Brain pericyte (primary cell): ENCODE measurements around the gene DRD4.
"Not testable (repeated sequence)": the region's sequence is repeated elsewhere in the genome, so short reads cannot be mapped to it uniquely, and the experiment has no call there.

Source experiments
- DNase-seq: peaks from one replicate; pipeline ENCODE4 v3.0.0-alpha.2; 2012; ENCODE audit warnings: low read depth, low spot score

The DRD4 gene

DNA sequence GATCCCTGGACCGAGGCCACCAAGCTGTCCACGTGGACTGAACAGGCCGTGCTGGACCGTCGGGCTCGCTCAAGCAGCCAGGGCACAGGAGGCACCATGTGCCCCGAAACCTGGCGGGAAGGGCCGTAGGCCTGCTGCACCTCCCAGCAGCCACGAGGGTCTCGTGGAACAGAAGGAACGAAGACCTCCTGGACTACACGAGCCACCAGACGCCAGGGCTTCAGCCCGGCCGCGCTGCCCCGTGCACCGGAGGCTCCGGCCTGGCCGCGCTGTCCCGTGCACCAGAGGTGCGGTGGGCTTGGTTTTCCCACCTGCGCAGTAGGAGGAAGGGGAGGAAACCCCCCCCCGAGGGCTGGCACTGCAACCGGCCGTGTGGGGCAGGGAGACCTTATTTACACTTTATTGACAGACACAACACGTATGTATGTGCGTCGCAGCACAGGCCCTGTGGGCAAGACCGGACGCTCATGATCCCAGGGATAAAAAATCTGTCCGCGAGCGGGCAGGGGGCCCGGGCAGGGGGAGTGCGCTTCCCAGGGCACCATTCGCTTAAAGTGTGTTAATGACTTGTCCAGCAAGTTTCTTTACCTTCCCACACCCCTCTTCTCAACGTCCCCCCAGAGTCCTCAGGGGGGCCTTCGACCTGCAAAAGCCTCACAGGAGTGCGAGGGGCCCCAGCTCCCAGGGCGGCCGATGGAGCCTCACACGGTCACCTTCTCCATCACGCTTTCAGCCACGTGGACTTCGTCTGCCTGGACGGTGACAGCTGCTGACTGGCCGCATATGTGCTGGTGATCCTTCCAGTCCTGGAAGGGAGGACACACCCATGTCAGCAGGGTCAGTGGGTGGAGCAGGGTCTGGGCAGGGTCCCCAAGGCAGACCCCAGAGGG lies 7.0 kb downstream of the DRD4 start:
- DNase-seq: no peak

DNA sequence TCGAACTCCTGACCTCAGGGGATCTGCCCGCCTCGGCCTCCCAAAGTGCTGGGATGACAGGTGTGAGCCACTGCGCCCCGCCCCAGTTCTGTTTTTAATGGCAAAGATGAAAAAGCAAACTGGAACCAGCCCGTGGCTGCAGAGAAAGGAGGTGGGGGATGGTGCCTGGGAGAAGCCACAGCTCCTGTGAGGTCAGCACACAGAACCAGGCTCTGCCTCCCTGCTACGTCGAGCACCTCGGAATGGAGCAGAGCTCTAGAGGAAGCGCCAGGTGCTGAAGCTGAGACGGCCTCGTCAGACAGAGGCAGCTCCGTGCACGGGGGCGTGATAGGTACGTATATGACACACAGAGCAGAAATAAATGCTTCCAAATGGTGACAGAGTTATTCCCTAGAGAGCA lies 8.5 kb downstream of the DRD4 start:
- no peak for DNase-seq

DNA sequence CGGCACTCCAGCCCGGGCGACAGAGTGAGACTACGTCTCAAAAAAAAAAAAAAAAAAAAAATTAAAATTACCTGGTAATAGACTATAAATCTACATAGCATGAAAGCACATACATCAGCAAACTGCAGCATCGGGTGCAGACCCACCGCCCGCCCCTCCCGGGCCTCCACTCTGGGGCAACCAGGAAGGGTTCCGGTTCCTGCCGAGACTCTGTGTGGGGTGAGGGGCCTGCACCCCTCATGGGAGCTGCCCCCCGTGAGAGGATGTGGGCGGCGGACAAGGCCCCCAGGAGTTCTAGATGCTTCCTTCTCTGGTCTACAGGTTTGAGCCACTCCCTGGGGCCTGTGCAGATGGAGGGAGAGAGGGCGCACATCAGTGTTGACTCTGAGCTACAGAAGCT lies 9.1 kb downstream of the DRD4 start:
- DNase-seq: no peak

DNA sequence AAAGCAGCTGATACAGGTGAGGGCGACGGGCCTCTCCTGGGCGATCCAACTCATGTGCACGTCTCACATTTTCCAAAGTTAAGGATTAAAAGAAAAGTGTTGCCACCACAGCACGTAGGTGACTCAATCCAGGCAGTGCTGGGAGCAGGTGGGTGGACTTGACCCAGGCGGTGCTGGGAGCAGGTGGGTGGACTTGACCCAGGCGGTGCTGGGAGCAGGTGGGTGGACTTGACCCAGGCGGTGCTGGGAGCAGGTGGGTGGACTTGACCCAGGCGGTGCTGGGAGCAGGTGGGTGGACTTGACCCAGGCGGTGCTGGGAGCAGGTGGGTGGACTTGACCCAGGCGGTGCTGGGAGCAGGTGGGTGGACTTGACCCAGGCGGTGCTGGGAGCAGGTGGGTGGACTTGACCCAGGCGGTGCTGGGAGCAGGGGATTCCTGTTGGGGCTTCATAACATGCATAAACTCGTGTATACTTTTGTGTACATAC lies 10.6 kb downstream of the DRD4 start:
- not testable (repeated sequence) for DNase-seq

DNA sequence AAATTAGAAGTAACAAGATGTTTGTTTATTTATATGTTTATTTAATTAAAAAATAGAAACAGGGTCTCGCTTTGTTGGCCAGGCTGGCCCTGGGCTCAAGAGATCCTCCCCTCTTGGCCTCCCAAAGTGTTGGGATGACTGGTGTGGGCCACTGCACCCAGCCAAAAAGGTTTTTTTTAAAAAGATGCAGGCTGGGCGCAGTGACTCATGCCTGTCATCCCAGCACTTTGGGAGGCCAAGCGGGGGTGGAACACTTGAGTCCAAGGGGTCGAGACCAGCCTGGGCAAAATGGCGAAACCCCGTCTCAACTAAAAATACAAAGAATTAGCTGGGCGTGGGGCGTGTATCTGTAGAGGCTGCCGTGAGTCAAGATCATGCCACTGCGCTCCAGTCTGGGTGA lies 13.4 kb downstream of the DRD4 start:
- no peak for DNase-seq

DNA sequence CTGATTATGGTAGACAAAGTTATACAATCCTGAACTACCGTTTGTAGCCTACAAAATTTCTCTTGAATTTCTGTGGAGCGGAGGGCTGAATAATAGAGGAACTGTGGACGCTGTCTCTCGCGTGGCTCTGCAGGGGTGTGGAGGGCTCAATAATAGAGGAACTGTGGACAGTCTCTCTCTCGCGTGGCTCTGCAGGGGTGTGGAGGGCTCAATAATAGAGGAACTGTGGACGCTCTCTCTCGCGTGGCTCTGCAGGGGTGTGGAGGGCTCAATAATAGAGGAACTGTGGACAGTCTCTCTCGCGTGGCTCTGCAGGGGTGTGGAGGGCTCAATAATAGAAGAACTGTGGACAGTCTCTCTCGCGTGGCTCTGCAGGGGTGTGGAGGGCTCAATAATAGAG lies 16.1 kb downstream of the DRD4 start:
- not testable (repeated sequence) for DNase-seq

DNA sequence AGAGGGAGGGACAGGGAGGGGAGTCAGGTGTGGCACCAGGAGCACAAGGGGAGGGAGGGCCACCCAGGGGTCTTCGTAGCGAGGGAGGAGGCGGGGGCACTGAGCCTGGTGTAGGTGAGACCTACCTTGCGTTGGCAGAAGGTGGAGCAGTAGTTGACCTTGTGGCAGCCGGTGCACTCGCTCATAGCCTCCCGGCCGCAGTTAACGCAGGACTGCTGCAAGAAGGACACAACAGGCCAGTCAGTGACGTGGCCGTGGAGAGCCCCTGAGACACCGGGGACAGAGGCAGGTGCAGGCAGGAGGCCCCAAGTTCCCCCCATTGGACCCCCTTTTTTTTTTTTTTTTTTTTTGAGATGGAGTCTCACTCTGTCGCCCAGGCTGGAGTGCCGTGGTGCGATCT lies 16.8 kb downstream of the DRD4 start:
- no peak for DNase-seq

DNA sequence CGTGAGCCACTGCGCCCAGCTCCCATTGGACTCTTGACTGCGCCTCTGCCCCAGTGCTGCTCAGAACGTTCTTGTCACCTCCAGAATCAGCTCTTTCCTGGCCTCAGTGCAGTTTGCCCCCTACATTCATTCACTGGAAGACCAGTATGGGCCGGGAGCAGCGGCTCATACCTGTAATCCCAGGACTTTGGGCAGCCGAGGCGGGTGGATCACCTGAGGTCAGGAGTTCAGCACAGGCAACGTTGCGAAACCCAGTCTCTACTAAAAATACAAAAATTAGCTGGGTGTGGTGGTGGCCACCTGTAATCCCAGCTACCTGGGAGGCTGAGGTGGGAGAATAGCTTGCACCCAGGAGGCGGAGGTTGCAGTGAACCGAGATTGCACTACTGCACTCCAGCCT lies 17.4 kb downstream of the DRD4 start:
- DNase-seq: not testable (repeated sequence)

DNA sequence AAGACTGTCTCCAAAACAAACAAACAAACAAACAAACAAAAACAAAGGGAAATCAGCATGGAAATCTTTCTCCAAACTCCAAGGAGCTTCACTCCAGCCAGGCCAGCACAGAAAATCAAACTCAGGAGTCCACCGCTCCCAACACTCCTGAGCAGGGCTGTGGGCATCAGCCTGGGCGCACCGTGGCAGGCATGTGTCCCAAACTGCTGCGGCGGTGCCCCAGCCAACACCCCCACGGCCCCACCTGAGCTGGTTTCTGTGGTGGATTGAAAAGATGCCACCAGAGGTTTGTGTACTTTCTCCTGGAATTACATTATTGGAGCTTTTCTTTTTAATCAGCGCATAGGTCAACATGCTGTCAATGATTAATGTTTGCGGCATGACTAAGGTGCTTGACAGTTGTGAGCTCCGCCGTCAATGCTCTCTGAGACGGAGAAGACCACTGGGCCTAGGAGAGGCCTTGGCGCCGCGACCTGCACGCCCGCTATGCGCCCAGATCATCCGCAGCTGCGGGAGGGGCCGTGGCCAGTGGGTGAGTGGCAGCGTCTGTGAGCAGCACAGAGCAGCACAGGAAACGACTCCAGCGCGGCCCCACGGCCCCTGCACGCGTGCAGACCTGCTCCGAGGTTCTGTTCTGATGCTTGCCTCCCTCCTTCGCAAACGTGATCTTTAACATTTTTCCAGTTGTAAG lies 18.1 kb downstream of the DRD4 start:
- DNase-seq: no peak

DNA sequence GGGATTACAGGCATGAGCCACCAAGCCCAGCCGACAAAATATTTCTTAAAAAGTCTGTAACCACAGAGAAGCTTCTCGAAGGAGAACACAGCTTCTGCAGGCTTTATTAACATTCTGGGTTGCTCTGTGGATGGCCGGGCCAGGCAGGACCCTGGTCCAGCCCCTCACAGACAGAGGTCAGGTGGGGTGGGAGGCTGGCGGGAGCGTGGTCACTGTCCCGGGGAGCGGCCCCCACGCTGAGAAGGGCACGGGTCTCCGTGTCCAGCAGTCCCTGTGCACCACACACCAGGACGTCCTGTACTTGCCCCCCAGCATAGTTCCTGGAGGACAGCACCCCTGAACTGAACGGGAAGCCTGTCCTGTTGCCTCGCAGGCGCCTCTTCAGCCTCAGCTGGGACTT lies 19.4 kb downstream of the DRD4 start:
- DNase-seq: no peak

DNA sequence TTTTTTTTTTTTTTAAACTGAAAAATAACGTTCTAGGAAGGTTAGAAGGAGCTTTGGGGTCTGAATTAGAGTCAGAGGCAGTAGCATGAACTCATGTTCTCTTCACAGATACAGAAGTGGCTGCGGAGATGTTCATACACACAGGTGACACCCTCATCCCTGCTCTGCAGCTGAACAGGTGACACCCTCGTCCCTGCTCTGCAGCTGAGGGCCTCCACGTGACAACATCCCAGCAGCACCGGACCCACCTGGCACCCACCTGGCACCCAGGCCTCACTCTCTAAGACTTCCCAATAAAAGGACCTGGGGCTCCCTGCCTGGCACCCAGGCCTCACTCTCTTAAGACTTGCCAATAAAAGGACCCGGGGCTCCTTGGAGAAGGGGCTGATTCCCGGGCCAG lies 19.8 kb downstream of the DRD4 start:
- DNase-seq: no peak

DNA sequence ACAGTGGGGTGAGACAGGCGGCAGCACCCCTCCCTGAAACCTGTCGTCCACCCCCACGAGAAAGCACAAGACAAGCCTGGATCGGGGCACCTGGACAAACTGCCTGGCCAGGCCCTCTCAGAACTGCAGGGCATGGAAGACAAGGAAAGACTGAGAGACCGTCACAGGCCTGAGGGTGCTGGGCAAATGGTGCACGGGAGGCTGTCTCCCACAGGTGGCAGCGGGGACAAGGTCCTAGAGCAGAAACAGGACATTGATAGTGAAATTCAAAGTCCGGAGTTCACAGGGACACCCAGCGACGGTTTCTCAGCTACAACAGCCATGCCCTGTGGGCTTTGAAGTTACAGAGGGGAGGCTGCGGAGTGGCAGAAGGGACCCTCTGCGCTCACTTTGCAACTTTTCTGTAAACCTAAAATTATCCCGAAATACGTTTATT lies 20.6 kb downstream of the DRD4 start:
- DNase-seq: no peak

DNA sequence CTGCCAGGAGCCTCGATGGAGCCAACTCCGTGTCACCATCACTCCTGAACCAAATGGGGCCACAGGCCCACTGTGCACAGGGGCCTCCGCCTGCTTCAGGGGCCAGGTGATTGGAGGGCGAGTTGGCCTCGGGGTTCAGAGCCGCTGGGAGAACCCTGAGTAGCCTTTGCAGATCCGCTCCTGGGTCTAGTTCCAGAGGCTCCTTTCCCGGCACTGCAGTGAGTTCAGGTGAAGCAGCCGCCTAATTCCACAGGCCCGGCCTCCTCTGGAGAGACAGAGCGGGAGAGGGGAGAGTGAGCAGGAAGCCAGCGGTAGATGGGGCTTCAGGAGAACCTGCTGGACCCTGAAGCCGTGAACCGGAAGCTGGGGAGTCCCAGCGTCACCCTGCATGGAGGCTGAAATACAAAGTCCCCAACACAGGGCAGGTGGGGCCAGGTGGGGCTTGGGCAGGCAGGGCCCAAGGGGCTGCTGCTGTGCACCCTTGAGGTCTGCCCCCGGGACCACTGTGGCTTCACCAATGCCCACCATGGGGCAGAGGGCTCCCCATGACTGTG lies 22.5 kb downstream of the DRD4 start:
- no peak for DNase-seq

DNA sequence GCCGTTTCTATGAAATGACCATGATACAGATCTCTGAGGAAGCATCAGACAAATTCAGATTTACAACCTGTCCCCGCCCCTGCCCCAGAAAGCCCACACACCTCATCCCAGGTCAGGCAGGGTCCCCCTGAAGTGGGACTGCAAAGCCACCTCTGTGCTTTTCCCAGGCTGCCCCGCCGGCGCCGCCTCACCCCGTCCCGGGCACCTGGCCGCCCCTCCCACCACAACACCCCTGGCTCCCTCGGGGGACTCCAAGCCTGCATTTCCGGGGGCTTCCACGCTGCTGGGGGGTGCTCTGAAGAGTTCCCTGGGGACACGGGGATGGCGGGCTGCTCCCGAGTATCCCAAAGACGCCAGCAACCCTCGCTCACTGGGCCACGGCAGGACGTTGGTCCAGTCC lies 23.2 kb downstream of the DRD4 start:
- DNase-seq: no peak

DNA sequence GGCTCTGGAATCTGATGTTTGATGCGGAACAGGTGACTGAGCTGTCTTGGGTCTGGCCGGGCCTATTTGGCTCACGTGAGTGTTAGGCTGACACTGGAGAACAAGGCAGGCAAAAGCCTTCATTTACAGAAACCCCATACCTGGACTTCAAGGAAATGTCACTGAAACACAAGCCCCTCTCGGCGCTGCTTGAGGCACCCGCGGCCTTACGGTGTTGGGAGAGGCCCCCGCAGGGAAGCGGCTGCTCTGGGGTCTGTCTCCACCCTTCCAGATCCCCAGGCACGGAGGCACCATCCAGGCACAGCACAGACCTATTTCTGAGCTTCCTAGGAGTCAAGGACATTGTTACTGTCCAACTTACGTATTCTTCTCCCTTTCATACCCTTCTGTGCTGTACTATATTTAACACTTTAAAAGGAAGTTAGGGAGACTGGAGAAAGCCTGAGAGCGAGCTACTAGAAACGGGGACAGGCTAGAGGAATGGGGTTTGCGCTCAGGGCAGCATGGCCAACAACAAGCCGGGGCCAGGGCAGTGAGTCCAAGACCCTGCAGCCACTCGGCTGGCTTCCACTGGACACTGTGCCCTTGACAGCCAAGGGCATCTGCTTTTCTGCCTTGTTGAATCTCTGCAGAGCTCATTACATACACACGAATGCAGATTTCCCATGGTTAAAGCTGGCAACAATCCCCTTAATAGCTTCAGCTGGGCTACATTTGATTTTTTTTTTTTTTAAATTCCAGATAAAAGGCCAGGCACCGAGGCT lies 23.8 kb downstream of the DRD4 start:
- no peak for DNase-seq

DNA sequence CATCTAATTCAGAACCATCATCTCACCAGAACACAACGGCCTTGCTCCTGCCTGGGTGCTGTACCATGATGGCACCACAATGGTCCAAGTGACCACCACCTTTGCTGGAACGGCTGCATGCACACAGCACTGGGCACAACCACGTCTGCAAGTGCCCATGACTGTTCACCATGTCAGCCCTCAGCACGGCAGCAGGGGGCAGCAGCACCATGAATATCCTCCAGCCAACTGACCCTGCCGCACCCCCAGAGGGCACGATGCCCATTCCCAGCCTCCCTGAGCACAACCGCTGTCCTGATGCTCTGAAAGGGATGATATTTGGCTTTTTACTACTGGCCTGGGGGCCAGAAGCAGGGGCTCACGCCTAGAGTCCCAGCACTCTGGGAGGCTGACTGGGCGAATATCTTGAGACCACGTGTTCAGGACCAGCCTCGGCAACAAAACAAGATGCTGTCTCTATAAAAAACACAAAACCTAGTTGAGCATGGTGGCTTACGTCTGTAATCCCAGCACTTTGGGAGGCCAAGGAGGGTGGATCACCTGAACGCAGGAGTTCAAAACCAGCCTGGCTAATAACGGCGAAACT lies 25.7 kb downstream of the DRD4 start:
- no peak for DNase-seq

DNA sequence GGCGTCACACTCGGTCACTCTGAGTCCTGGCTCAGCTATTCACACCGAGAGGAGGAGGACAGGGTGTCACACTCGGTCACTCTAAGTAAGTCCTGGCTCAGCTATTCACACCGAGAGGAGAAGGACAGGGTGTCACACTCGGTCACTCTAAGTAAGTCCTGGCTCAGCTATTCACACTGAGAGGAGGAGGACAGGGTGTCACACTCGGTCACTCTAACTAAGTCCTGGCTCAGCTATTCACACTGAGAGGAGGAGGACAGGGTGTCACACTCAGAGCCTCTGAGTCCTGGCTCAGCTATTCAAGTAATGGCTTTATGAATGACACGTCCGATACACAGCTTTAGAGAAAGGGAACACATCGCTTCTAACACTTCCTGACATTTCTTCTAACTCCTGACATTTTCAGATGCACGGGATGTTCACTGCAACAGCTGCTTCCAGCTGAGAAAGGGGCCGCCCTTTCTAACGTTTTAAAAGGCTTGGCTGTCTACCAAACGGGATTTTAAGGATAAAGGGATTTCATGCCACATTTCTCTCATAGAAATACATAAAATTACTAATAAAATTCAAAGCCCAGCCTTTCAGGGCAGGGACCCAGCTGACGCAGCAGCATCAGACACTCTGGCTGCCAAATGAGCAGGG lies 28.1 kb downstream of the DRD4 start:
- no peak for DNase-seq

DNA sequence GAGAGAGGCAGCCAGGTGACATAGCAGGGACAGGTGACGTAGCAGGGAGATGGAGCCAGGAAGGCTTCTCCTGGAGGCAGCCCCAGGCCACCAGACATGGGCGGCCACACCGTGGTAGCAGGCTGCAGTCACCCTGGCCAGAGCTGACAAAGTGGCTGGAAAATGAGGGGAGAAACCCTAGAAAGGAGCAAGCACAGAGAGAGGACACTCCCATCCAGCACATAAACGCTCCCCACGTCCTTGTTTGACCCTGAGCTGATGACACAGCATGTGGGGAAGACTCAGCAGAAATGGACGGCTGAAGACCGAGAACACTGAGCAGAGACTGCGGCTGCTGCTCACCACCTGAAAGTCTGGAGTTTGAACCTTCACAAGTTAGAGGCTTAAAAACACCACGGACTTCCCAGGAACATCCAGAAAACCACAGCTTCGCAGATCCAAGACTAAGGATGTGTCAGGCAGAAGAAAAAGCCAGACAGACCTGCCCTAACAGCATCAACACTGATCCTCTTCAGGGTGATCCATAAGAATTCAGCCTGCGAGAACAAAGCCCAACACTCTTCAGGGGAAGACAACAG lies 28.7 kb downstream of the DRD4 start:
- DNase-seq: no peak

DNA sequence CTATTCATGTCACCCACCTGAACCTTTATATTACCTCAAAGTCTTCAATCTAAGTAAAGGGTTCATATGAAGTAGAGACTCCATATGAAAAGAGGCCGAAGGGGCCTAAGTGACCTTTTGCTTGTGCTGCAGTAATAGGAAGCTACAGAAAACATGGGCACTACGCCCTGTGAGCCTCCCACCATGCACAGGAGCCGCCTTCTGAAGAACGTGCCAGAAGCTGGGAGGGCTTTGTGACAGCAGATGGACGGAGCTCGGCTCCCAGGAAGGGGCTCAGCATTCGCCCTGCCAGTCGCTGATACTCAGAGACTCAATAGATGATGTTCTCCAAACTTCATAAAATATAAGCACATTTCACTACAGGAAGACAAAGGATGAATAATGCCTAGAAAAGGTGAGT lies 36.8 kb downstream of the DRD4 start:
- no peak for DNase-seq

DNA sequence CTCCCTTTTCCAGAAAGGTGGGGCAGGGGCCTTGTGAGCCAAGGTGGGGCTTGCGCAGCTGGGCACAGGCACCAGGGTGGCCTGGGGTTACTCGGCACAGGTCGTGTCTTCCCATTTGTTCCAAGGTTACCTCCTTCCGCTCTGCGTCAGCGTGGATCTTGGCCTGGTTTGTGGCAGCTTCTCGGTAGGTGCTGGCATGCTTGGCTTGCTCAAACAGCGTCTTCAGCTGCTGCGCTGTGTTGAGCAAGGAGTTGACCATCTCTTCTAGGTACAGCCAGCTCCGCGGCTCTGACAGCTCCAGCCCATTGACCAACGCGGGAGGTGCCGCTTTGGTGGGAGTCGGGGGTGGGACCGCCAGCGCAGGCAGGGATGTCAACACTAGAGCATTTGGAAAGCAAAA lies 37.3 kb downstream of the DRD4 start:
- no peak for DNase-seq

DNA sequence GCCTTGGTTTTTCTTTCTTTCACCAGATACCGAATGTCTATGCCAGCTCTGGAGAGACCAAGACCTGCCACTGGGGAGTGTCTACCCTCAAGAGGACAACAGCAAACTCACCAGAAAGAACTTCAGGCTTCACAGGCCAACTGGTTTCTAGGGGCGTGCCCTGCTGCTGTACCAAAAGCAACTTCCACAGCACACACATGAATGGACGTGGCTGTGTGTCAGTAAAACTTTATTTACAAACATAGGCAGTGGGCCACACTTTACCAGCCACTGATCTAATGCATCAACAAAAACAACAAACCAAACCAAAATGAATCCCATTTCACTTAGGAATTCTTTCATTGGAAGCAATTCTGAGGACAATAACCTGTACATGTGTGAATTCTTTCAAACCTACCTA lies 41.2 kb downstream of the DRD4 start:
- DNase-seq: no peak
